Astrocyte (in vitro differentiated cells and primary cell): ENCODE data around the gene LRRC7.

Source experiments
- CTCF ChIP-seq: IDR thresholded peaks from 2 replicates; pipeline ENCODE4 v1.5.1; 2011; ENCODE audit warnings: low read depth, mild to moderate bottlenecking, inconsistent platforms, low read length, moderate library complexity; ENCODE audit not compliant: insufficient read depth
- EZH2 ChIP-seq: IDR thresholded peaks from 2 replicates; pipeline ENCODE4 v1.6.1; 2012; ENCODE audit warnings: mild to moderate bottlenecking, low read length, inconsistent platforms; ENCODE audit not compliant: insufficient read depth

DNA sequence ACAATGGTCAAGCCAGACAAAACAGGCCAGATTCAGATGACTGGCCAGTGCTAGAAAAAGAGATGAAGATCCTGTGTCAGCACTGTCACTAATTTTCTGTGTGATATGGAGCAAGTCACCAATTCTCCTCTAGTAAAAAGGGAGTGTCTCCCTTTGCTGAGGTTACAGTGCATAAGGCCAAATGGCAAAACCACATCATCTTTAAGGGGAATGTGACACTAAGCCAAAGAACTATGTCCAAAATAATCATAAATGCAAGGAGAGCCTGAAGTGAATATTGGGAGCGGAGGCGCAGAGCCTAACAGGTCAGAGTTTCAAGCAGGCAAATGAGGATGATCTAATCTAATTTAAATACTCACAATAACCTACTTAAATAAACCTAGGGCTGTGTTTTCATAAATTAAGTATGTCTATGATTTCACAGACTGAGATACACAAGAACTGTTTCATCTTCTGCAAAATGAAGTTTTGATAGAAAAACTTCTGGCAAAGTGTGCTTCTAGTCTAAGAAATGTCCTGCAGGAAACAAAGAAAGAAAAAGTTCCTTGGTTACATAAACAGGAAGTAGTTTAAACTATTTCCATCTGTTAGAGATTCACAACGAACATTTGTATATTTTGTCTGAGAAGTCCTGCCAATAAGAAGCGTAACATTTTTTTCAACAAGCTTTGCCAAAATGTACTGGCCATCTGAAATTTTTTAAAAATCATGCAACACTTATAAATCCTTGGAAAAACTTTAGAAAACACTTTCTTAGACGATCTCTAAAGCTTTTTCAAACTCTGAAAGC lies 347.4 kb downstream of the LRRC7 start:
- TF ChIP-seq CTCF (no peak), EZH2 (no peak)
